Activated CD4-positive, CD25-positive, alpha-beta regulatory T cell treated with anti-CD3 and anti-CD28 coated beads, Interleukin-2, amount 50 U/mL, for 24 hours (primary cell): ENCODE data around the gene PGBD2.
"Not testable (repeated sequence)": the region's sequence is repeated elsewhere in the genome, so short reads cannot be mapped to it uniquely, and the experiment has no call there.

Source experiments
- ATAC-seq, 2 donors: fragments of 150-1000 bp; cut with Tn5 transposase; one replicate each; pipeline ENCODE4 v1.10.0; 2021; ENCODE audit warnings: mild to moderate bottlenecking in 1 of 2, moderate library complexity in 1 of 2

The PGBD2 gene, protein sequence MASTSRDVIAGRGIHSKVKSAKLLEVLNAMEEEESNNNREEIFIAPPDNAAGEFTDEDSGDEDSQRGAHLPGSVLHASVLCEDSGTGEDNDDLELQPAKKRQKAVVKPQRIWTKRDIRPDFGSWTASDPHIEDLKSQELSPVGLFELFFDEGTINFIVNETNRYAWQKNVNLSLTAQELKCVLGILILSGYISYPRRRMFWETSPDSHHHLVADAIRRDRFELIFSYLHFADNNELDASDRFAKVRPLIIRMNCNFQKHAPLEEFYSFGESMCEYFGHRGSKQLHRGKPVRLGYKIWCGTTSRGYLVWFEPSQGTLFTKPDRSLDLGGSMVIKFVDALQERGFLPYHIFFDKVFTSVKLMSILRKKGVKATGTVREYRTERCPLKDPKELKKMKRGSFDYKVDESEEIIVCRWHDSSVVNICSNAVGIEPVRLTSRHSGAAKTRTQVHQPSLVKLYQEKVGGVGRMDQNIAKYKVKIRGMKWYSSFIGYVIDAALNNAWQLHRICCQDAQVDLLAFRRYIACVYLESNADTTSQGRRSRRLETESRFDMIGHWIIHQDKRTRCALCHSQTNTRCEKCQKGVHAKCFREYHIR

DNA sequence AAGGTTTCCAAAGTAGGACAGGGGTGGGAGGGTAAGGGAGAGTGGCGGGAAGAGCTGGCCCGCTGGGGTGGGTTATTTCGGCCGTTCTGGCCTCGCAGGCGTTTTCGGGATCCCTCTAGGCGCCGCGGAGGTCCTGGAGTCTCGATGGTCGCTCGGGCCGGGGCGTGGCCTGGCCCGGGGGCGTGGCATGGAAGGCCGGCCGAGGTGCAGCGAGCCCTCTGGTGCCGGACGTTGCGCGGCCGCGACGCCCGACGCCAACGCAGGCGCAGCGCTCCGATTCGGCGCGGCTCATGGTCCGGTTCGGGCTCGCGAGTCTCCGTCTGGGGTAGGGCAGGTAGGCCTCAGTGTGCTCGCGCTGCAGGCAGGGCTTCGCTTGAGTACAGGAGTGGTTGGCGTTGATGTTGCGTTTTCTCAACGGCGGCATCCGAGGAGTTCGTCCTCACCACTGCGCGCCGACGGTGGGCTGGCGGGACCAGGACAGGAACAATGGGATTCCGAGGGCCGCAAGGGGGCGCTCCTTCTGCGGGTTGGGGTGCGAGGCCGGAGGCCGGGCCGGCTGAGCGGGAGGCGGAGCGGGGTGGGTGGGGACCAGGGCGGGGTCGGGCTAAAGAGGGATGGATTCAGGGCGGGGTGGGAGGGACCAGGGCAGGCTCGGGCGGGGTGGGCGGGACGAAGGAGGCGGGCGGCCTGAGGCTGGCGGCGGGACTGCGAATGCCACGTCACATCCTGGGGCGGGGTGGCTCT is at the start of gene PGBD2:
Gene PGBD2, plus strand, starts transcription at position 227 of the 744 bp plus-strand sequence. CDS start 7,628 bp downstream, outside the sequence.
- ATAC-seq: peak; percentile 87 to 88

DNA sequence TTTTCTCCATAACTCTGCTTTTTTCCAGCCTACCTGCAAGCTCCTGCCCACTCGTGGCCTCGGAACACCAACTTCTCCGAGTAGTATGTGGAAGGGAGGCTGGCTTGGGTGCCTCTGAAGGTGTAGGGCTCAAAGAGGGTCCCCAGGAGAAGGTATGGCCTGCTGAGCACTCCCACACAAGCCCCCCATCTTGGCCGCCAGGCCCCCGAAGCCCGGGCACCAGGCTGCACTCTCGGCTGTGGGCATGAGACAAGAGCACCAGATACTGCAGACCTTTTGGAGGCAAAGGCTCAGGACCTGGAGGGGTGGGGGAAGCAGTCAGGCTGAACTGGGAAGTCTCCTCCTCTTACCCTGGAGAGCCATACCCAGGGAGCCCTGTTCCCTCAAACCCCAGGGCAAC is 48.8 kb upstream of the PGBD2 start:
- ATAC-seq: no peak

DNA sequence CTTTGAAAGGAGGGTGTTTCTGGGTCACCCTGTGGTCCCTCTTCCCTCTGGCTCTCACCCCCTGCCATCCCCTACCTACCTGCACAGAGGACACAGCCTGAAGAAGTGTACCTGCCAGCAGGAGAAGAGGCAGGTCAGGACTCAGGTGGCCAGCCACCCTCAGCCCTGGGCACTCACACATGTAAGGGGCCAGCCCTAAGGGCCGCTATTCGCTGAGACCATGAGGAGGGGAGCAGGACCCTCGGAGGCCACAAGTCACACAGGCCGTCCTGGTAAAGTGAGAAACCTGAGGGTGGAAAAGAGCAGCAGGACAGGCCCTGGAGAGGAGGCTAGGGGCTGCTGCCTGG is 48.3 kb upstream of the PGBD2 start:
- ATAC-seq: no peak

DNA sequence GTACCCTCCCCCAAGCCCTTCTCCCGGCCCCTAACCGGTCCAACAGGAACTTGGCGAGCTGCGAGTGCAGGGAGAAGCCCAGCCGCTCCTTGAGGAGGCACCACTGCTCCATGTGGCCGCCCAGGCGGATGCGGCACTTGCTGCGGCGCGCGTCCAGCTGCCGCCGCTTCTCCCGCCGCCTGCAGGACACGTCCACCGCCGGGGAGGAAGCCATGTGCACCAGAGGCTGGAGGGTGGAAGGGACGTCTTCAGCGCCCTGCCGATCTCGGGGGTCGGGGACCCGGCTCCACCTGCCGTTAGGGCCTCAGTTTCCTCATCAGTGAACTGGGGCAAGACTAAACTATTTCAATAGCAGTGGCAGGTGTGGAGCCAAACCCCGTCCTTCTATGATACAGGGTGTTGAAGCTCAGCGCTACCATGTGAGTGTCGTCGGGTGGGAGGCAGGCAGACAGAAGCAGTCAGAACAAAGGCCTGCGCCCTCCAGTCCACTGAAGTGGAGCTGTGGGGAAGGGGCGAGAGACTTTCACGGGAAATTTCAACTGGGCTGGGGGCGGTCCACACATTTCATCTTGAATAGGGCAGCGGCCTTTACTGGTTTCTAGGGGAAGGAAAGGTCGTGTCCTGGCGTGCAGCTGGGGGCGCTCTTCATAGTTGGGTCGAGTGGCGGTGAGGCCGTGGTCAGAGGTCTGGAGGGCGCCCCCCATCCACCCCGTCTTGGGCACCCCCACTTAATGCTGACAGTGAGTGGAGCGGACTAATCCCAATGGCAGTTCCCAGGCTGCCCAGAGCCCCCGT is 47.7 kb upstream of the PGBD2 start:
- peak; percentile 44 to 48 for ATAC-seq

DNA sequence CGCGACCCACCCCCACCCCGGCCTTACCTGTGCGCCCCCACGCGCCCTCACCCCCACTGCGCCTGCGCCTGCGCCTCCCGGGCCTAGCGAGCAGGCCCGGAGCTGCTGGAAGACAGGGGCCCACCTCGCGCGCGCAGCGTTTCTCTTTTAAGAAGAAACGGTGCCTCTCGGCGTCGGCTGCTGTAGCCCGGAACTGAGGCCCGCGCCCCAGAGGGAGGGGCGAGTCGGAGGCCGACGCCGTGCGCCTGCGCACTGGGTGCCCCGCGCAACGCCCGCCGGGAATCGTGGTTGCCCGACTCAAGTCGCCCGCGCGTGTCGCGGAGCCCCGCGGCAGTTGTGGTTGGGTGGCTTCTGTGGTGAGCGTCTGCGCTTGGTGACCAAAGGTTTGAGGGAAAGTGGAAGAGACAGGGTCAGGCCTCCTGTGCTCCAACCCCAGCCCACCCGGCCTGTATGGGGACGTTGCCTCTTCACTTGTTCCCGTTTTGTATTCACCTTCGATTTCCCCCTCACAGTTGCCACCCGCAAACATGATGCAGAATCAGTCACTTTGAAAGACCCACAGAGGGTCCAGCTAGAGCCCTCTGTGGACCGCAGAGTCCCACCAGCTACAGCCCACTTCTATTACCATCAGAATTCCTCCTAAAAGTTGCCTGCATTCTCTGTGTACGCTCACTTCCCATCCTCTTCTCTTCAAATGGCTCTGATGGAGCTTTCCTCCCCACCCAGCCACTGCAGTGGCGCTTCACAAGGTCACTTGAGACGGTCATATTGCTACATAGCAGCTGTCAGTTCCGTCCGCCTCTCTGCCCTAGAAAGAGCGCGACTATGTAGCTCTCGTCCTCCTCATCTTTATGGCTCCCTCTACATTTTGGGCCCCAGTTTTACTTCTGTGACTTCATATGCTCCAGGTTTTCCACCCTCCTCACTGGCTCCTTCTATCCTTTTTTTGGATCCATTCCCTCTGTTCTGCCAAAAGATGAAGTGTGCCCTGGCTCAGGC is 46.8 kb upstream of the PGBD2 start, which contains the start of gene ZNF692:
Gene ZNF692, minus strand, starts transcription at position 195 of the 999 bp plus-strand sequence. CDS start 776 bp downstream, outside the sequence.
- ATAC-seq: peak; percentile 90 to 91

DNA sequence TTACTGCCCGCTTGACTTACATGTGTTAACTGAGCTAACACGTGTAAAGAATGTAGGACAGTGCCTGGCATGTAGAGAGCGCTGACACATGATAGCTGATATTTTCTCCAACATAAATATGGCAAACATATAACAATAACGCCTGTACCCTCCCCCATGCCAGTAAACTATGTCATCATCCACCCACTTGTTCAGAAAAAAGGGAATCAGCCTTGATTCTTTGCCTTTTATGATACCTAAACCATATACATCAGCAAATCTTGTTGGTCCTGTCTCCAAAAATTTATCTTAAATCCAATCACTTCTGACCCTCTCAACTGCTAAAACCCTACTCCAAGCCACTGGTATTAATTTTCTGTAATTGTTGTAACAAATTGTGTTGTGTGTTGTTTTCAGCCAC is 46.0 kb upstream of the PGBD2 start:
- no peak for ATAC-seq

DNA sequence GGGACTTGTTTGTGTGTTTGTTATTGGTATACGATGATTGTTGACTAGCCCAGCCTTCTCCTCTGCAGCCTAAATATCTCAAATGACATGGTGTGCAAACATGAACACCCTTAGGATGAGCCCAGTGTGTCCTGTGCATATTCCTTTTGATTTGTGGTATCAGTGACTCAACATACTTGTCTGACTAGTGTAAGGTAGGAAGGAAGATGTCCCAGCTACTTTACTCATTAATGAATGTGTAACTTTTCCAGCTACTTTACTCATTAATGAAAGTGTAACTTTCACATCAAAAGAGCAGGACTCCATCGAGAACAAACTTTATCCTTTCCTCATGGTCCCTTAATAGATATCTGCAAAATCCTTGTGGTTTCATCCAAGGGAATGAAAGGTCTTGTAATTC is 44.4 kb upstream of the PGBD2 start:
- no peak for ATAC-seq

DNA sequence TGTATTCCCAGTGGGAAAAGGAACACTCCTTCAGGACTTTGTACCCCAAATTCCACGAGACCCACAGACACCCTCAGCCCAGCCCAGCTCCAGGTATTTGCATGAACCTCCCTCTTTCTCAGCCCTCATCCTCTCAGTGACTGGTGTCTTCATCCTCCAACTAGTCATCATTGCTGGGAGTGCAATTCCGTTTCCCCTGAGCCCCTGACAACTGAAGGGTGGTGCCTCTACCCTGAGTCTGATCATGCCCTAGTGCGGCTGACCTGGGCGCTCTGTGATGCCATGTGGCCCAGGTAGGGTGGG is 43.4 kb upstream of the PGBD2 start:
- ATAC-seq: peak; percentile 4 to 7

DNA sequence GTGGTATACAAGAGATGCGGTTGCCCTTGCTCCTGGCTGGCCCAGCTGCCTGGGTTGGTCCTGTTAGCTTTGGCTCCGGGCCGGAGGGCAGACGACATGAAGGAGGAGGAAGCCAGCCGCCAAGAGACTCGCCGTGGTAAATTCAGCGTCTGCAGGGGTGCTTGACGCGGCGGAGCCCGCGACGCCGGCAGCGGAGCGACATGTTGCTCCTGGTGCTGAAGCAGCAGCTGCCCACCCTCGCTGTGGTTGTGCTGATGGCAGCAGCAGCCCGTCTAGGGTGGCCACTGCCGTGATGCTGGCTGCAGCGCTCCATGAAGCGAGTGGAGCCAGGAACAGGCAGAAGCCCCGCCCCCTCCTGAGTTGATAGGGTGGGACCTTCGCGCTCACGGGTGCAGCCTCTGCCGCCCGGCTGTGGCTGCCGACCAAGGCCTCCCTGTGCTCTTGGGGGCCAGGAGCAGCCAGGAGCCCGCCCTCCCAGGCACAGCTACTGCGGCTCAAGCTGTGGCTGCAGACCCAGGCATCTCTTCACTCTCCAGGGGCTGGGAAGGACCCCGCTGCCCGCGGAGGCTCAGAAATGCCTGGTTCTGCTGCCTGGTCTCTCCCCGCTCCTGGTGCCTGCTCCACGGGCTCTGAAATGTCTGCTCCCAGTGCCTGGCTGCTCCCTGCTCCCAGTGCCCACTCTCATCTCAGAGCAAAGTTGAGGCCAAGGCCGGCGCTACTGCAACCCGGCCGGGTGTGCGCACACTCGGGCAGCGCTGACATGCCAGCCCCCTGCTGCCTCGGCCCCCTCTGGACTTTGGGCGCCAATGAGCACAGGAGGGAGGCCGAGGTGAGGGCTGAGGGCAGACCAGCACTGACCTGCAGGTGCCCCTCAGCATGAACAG is 42.8 kb upstream of the PGBD2 start:
- peak; percentile 57 to 64 for ATAC-seq

DNA sequence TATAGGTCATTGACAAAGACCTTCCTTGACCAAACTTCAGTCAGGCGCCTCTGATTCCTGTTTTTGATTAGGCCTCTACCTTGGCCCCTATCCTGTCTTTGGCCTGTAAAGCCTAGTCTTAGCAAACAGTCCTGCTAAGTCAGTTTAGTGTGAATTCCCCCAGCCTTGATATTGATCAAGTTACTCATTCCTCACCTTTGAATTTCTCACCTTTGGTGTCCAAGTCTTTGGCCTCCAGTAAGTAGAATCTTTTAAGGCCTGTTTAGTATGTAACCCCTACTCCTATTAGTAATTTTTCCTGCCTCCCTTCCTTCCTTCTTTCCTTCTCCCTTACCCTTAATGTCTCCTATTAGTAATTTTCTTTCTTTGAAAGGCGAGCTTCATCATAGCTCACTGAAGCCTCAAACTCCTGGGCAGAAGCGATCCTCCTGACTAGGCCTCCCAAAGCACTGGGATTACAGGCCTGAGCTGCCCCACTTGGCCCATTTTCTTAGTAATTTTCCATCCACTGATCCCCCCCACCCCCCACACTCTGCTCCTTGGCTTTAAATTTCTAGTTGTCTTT is 34.1 kb upstream of the PGBD2 start:
- ATAC-seq: no peak

DNA sequence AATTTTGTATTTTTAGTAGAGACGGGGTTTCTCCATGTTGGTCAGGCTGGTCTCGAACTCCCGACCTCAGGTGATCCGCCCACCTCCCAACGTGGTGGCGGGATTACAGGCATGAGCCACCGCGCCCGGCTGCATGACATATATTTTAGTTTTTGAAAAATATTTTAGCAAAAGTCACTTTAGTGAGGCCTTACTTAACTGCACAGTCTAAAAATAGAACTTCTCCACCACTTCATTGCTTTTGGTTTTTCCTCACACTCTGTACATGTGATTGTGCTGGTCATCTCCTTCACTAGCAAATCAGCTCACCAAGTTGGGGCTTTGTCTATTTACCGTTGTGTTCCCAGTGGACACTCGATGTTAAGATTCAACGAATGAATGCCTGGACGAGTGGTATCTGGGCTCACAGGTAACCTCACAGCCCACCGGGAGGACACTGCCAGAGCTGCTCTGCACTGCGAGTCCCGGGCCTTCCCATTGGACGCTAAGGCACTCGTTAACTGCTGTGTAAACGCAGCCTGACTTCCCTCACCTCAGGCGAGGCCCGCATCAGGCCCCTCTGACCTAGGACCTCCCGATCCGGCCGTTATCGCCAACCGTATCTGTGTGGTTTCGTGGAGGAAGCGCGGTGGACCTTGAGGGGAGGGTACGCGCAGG is 33.2 kb upstream of the PGBD2 start:
- ATAC-seq: peak; percentile 16 to 25

DNA sequence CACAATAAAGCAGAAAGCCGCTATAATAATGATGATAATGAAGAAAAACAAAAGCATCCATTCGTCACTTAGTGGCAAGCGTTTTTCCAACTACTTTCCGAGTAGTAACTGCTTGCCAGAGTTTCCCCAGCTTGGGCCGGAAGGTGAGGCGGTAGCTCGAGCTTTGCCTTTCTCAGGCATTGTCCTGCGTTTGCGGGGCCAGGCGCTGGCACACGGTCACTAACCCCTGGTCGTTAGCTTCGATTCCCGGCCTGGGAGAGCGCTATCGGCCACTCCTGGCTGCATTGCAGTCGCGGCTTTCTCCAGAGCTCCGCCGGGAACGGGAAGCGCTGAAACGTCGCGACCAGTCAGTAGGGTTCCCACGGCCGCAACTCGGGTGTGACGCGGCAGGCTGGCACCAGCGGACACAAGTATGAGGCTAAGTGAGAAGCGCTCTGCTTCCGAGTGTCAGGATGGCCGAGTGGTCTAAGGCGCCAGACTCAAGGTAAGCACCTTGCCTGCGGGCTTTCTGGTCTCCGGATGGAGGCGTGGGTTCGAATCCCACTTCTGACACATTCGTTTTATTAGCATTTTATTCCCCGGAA is 32.5 kb upstream of the PGBD2 start:
- ATAC-seq: peak; percentile 86 to 88

DNA sequence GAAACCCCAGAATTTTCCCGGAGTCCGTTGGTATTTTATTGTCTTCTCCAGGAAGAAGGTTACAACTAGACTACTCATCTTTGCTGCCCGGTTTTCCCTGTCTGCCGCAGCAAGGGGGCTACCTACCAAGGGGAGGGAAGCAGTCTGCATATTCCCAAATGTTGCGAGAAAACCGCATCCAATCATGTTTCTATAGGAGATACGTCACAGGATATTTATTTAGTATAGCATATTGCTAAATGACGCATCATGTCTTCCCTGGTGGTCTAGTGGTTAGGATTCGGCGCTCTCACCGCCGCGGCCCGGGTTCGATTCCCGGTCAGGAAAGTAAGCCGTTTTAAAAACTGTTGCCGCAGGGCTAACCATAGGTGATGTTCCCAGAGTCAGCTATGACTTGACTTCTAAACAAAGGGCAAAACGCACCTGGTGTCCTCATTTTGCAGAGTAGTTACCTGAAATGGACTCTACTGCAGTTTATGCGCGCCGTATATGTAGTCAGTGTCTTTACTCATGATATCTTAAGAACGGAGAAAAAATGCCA is 32.0 kb upstream of the PGBD2 start:
- peak; percentile 66 to 75 for ATAC-seq

DNA sequence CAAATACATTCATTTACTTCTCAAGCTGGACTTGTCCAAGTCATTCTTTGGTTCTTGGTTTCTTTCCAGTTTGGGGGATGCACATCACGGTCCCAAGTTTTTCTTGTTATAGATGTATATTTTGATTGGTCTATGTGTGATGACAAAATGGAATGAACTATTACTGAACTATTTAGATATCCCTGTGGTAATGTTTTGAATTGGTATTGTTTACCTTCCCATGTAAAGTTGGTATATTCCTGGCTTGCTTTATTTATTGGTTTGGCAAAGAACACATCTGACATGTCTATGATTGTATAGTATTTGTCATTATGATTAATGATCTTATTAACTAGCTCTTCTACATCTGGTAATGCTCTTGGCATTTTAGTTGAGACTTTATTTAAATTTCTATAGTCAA is 24.8 kb upstream of the PGBD2 start:
- ATAC-seq: no peak

DNA sequence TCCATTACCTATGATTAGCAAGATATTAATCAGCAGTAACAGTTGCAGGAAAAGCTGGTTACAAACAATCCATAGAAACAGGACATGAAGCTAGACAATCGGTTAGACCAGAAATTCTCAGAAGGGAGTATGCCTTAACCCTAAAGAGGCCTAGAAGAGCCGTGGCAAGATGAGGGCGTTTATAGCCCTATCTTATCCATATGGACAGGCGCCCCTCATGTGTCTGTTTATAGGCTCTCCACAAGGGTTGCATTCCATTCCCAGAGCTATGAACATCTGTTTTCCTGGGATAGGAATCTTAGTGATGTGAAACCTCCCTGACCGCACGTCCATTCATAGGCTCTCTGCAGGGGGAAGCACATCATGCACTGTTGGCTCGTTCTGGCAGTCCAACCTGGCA is 23.6 kb upstream of the PGBD2 start:
- ATAC-seq: not testable (repeated sequence)

DNA sequence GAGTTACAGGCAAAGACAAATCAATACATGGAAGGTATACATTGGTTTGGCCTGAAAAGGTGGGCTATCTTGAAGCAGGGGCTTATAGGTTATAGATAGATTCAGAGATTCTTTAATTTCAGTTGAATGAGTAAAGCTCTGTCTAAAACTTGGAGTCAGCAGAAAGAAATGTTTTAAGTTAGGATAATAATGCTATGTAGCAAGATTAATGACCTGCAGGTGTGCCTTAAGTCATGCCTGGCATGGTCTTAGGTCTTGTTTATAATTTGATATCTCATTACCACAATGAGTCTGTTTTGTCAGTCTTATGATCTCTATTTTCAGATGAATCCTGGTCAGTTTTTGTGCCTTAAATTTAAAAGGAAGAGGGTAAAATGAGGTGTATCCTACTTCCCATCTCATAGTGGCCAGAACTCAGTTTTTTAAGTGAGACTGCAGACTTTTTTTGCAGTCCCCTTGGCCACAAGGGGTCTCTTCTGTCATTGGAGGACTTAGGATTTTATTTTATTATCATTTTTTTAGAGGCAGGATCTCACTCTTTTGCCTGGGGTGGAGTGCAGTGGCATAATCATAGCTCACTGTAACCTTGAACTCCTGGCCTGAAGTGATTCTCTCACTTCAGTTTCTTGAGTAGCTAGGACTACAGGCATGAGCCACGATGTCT is 21.3 kb upstream of the PGBD2 start:
- ATAC-seq: no peak

DNA sequence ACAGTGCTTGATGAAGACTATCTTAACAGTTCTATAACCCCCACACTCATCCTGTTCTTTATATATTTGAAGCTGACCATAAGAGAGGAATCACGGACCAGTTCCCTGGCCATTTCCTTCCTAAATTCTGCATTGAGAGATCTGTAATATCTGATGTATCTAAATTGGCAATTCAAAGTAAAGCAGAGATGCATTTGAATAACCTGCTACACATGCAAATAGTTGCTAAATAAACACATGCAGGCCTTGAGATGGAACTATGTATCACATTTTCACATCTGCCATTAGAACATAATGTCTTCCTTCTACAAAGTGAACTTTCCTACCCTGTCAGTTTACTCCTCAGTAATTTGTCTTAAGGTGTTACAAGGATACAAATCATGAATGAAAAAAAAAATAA is 20.4 kb upstream of the PGBD2 start:
- no peak for ATAC-seq

DNA sequence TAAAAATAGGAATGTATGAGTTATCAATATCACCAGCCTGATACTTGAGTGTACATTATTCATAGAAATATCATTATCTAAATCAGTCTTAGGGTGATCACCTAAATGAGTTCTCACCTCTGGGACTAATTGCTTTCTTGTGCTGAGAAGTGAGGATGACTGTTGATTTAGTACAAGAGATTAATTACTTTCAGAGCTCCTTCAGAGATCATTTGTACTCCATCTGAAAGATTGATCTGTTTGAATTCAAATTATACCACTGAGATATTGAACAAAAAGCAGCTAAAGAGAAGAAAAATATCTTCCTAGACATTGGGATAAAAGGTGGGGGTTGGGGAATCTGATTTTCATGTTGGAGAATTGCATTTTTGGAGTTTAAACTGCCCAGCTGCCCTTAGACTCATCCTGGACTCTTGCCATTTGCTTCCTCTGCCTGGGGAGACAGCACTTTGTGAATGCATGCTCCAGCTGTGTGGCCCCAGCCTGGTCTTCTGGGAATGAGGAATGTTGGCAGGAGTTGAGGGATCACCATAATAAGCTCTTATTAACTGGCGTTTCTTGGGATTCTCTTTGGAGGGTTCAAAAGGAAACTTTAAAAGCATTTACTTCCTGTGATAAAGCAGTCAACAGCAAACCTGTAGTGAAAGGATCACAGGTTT is 19.7 kb upstream of the PGBD2 start:
- no peak for ATAC-seq
